ENCODE measurements around the gene MRPS5.

Gene MRPS5

GRCh38 chr2:95087379-95087778 is 34.2 kb downstream of the MRPS5 start:
- no peak for DNase-seq

DNA sequence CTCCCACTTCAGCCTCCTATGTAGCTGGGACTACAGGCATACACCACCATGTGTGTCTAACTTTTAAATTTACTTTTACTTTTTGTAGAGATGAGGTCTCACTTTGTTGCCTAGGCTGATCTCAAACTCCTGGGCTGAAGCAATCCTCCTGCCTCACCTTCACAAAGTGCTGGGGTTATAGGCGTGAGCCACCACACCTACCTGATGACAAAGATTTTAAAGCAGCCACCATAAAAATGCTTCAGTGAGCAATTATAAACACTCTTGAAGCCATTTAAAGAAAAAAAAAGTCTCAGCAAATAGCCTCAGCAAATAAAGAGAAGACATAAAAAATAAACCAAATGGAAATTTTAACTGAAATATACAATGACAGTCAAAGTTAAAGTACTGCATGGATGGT is 35.6 kb downstream of the MRPS5 start:
- DNase-seq, result no peak

DNA sequence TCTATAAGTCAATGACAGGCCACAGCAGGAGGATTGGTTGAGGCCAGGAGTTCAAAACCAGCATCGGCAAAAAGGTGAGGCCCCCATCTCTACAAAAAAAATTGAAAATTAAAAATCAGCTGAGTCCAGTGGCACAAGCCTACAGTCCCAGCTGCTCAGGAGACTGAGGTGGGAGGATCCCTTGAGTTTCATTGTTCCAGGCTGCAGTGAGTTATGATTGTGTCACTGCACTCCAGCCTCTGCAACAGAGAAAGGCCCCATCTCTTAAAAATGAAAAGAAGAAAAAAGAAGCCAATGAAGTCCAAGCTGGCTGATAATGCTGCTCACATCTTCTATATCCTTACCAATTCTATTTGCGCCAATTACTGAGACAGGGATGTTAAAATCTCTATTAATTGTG is 39.1 kb downstream of the MRPS5 start:
- DNase-seq, result no peak

GRCh38 chr2:95079199-95079683 is 42.4 kb downstream of the MRPS5 start:
- DNase-seq, result no peak

- DNase-seq, result no peak
Observed at GRCh38 chr2:95077861-95078603, 43.6 kb downstream of the MRPS5 start.

DNA sequence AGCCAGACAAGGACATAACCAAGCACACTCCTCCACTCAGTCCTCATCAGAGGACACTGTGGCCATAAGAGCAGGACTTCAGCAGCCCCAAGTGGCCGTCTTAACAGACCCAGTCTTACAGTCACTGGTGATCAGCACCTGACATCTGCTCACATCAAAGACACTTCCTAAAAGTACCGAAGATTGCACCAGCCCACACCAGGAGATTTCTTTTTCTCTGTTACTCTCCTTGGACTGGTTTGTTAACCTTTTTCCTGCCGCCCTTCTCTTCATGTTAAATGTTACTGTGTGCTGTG is 44.1 kb downstream of the MRPS5 start:
- DNase-seq, result no peak

DNA sequence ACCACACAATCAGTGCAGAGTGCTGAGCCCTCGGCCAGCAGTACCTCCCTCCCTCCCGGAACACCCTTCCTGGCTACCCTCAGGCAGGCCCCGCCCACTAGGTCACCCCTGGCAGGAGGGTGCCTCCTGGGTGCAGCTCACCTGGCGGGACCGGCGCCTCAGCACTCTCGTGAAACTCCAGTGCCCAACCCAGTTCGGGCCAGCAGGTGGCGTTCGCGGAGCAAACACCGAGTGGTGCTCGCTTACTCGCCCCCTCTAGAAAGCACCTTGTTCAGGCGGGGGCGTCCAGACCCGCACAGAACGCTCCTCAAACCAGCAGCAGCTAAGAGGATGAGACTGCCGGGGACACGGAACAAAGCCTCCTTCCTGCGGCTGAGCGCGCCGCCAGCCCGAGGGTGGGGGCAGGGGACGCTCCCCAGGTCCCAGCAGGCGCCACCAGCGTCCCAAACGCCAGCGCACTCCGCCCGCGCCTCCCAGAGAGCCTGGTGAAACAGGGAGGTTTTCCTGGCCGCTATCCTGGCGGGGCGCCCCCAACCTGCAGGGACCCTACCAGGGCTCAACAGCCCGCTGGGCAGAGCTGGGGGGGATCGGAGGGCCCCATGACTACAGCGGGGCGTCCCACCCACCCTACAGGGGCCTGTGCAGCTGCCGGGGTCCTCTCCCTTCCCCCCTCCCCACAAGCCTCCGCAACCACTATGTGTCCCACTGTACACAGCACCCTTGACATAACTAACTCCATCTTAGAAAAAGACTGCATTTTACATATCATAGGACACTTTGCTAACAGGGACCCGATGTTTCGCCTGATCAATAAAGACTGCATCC is 44.7 kb downstream of the MRPS5 start:
- peak; percentile 8 for DNase-seq

GRCh38 chr2:95075440-95076132 is 46.0 kb downstream of the MRPS5 start:
- no peak for DNase-seq

DNA sequence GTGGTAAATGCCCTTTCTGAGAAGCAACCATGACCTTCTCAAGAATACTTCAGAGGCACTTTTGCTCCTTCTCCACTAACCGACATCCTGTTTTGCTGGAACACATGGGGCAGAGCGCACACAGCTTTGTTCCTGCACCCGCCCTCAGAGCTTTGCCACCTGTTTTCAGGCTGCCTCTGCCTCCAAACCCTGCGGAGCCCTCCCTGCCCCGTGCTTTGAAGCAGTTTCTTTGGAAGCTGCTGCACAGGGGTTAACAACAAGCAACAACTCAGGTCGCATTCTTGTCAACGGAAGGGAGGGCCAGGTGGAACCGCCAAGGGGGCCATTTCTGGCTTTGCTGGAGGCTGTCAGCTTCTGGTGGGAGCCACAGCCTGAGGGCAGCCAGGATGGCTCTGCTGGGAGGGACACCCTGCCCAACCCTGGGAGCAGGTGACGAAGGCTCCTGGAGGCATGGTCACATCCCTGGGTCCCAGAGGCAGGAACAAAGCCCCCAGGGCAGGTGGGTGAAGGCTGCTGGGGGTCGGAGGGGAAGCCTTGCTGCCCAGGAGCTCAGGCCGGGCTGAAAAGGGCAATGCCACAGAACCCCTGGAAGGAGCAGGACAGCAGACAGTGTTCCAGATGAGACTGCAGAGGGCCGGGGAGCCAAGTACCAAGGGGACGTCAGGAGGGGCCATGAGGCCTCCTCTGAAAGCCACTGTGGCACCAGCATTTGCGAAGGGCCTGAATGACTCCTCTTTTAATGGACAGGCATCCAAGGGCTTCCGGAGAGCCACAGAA is 46.8 kb downstream of the MRPS5 start:
- no peak for DNase-seq

DNA sequence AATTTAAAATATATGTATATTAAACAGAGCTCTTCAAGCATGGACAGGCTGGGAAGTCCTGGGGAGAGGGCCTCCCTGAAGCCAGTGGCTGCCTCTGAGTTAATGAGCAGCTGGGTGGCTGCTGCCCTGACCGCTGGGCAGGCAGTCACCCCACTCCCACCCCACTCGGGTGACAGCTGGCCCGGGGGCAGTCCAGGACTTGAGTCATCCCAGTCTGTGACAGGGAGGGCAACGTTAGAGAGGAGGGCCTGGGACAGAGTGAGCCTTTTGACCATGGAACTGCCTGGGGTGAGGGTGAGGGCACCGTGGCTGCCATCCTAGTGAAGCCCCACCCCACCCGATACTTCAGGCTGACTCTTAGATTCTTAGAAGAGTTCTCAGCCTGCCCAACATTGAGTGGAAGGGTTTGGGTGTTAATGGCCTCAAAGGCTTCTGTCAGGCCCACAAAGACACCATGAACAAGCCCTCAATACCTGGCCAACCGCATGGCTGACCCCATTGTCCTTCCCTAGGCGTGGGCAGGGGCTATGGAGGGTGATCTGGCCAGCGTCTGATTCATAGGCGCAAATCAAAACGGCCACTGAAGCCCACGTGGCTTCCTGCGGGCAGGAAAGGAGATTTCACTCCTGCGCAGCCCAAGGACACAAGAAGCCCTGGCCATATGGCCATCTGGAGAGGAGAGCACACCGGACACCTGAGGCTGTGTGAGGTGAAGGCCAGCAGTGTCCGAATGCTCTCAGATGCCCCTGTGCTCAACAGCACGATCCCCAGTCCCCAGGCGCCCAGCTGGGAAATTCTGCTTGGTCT is 47.5 kb downstream of the MRPS5 start:
- no peak for DNase-seq

DNA sequence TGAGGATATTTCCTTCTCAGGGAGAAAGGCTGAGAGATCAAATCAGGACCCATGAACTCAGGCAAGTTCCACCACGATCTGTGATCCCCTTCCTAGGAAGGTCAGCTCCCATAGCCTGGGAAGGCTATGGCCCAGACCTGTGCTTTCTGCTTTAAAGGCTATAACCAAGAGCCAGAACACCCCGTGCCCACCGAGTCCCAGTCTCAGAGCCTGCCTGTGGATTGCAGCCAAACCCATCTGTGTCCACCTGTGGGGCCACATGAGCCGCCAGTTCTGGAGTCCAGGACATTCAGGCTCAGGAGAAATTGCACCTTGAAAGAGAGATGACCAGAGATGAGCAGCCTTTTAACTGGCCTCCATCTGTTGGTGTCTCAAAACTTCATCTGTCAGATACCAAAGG is 49.2 kb downstream of the MRPS5 start:
- no peak for DNase-seq

DNA sequence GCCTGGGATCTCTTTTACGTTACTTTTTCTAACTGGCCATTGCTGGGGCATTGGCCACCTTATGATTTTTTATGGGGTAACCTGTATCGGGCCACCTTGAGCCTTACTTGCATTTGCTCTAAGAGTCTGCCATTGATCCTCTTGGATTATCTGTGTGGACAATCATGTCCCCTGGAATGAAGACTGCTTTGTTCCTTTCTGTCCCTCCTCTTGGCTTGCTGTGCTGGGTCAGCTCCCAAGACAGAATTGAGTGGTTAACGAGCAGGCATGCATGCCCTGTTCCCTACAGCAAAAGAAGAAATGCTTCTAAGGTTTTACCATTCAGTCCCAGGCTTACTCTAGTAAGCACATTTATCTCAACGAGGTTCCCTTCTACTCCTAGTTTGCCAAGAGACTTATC is 49.8 kb downstream of the MRPS5 start:
- no peak for DNase-seq

GRCh38 chr2:95069465-95069864 is 52.1 kb downstream of the MRPS5 start:
- DNase-seq, result no peak

DNA sequence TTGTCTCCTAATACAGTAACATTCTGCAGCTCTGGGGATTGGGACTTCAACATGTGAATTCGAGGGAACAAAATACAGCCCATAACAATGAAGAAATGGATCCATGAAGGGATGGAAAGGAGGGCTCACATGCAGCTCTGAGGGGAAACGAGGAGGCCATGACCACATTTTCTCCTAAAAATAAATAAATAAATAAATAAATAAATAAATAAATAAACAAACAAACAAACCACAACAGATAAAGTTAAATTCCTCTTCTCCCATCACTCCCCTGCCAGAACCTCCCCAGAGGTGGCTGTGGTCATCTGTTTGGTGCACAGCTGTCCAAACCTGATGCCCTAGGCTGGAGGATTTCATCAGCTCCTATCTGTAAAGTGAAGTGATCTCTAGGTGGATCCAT is 53.4 kb downstream of the MRPS5 start:
- no peak for DNase-seq

- no peak for DNase-seq
Observed at GRCh38 chr2:95063086-95063958, 58.3 kb downstream of the MRPS5 start.

DNA sequence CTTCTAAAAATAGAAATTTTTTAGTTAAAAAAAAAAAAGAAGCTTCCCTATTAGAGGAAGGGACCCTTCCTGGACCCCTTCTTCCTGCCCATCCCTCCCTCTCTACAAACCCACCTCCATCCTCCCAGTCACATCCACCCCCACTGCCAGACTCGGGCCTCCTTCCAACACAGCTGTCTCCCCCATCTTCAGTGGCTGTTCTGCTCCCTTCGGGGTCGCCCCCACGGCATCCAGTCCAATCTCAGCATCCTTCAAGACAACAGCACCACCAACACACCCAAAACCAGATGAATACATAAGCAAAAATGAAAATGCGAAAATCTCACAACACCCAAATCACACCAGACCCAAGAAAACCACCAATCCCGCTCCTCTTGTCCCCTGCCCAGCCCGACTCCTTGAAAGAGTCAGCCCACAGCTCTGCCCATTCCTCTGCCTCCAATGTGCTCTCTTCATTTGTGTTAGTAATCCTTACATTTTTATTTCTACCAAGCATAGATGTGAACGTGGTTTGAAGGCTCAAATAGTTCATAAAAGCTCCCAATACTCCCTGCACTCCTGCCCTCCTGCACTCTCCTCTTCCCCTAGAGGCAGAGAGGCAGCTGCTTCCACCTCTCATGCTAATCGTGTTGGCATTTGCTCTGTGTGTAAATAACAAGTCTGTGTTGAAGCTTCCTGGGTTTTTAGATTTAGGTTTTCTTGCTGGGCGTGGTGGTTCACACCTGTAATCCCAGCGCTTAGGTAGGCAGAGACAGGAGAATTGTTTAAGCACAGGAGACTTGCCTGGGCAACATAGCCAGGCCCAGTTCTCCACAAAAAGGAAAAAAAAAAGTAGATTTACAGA is 59.1 kb downstream of the MRPS5 start:
- no peak for DNase-seq

GRCh38 chr2:95061601-95062183 is 59.9 kb downstream of the MRPS5 start:
- DNase-seq, result no peak

DNA sequence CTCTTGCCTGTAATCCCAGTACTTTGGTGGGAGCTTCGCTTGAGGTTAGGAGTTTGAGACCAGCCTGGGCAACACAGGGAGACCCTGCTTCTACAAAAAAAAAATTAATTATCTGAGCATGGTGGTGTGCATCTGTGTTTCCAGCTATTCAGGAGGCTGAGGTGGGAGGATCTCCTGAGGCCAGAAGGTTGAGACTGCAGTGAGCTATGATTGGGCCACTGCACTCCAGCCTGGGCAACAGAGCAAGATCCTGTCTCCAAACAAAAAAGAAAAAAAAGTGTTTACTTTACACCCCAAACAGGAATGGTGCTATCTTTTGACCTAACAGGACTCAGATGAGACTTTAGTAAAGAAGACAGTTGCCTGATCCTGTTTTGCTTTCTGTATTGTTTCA is 60.5 kb downstream of the MRPS5 start:
- DNase-seq, result no peak

- no peak for DNase-seq
Observed at GRCh38 chr2:95060446-95061118, 61.0 kb downstream of the MRPS5 start.
